K562 (cell line): Measurements from ENCODE around the gene MED15. TPM values are rescaled to one million over a fixed set of nuclear protein-coding genes. Genes with fewer than 3 reads are reported as not detected.

Experiments
- ARID2 ChIP-seq: fragments of 450-650 bp; IDR thresholded peaks from 2 replicates; pipeline ENCODE4 v1.6.1; 2017; ENCODE audit warnings: antibody characterized with exemption, mild to moderate bottlenecking
- CEBPG ChIP-seq, 3 experiments: fragments of 200-800 bp in 1 of 3; sonication (Bioruptor generic) in 1 of 3; sonication (generic) in 1 of 3; formaldehyde crosslinking in 1 of 3; IDR thresholded peaks in 2 of 3; conservative IDR thresholded peaks in 1 of 3; 2 replicates each; pipeline versions ENCODE4 v1.6.1 to v1.8.0; 2016 to 2022; ENCODE audit warnings: missing compliant biosample characterization in 2 of 3, missing genetic modification characterization in 2 of 3, mild to moderate bottlenecking in 1 of 3, missing genetic modification reagents in 1 of 3
- GTF2E2 ChIP-seq: fragments of 200-800 bp; sonication (Bioruptor generic); IDR thresholded peaks from 2 replicates; pipeline ENCODE4 v1.6.1; 2016; ENCODE audit warnings: missing genetic modification characterization, missing compliant biosample characterization
- HMGN3 ChIP-seq: IDR thresholded peaks from 2 replicates; pipeline ENCODE4 v1.6.1; 2011; ENCODE audit warnings: borderline replicate concordance, low read depth, mild to moderate bottlenecking, mixed read lengths, low read length; ENCODE audit not compliant: insufficient read length; ENCODE audit errors: extremely low read depth
- HOXB6 ChIP-seq: fragments of 250-450 bp; sonication (Bioruptor Pico); IDR thresholded peaks from 2 replicates; pipeline ENCODE4 v1.5.1; 2022; ENCODE audit warnings: mild to moderate bottlenecking, borderline replicate concordance
- MEIS2 ChIP-seq: fragments of 450-650 bp; IDR thresholded peaks from 2 replicates; pipeline ENCODE4 v1.6.1; 2014; ENCODE audit warnings: mild to moderate bottlenecking; ENCODE audit not compliant: partially characterized antibody
- NELFE ChIP-seq: IDR thresholded peaks from 2 replicates; pipeline ENCODE4 v1.6.1; 2011; ENCODE audit warnings: mild to moderate bottlenecking; ENCODE audit not compliant: insufficient read depth, insufficient read length
- NRF1 ChIP-seq, 2 experiments: fragments of 450-650 bp; IDR thresholded peaks in 1 of 2; conservative IDR thresholded peaks in 1 of 2; 2 replicates each; pipeline ENCODE4 v1.6.1; 2014; ENCODE audit warnings: mild to moderate bottlenecking in 2 of 2
- POLR2G ChIP-seq: fragments of 200-400 bp; formaldehyde crosslinking; IDR thresholded peaks from 2 replicates; pipeline ENCODE4 v1.6.1; 2017; ENCODE audit warnings: low read depth, mild to moderate bottlenecking, antibody characterized with exemption, low read length, moderate library complexity
- RAD21 ChIP-seq, 2 experiments: fragments of 250-450 bp in 1 of 2; fragments of 450-650 bp in 1 of 2; sonication (Bioruptor Pico) in 1 of 2; formaldehyde crosslinking in 1 of 2; IDR thresholded peaks in 1 of 2; conservative IDR thresholded peaks in 1 of 2; 2 replicates each; pipeline versions ENCODE4 v1.4.0 to v1.8.0; 2020 to 2022; ENCODE audit warnings: mild to moderate bottlenecking in 2 of 2, moderate library complexity in 1 of 2
- RB1 ChIP-seq: fragments of 450-650 bp; IDR thresholded peaks from 2 replicates; pipeline ENCODE4 v1.6.1; 2017; ENCODE audit warnings: low read depth, mild to moderate bottlenecking
- SMC3 ChIP-seq: conservative IDR thresholded peaks from 2 replicates; pipeline ENCODE4 v1.6.1; 2011; ENCODE audit warnings: low read depth, low read length, improper control_type of control experiment; ENCODE audit not compliant: insufficient read depth
- ZC3H4 ChIP-seq: sonication (generic); formaldehyde crosslinking; IDR thresholded peaks from 2 replicates; pipeline ENCODE4 v1.9.0; 2021; ENCODE audit warnings: missing genetic modification reagents, borderline replicate concordance
- ZFP36 ChIP-seq: fragments of 150-350 bp; IDR thresholded peaks from 2 replicates; pipeline ENCODE4 v1.6.1; 2018; ENCODE audit warnings: low read length, low read depth; ENCODE audit not compliant: partially characterized antibody
- ZNF766 ChIP-seq: fragments of 200-800 bp; sonication (Bioruptor generic); conservative IDR thresholded peaks from 2 replicates; pipeline ENCODE4 v1.6.1; 2016; ENCODE audit warnings: missing genetic modification characterization, missing compliant biosample characterization
- polyA plus RNA-seq, 8 experiments: library from polyadenylated mRNA; depleted of rRNA in 4 of 8; stranded (reverse) in 5 of 8; unstranded in 3 of 8; fragments of >200 nt; fragmentation: Nextera tagmentation in 2 of 8; fragmentation: Illumina TruSeq in 1 of 8; extraction: Ambion mirVana in 2 of 8; extraction: Trizol in 1 of 8; gene quantifications; 2 replicates each; pipeline versions ENCODE4 v1.2.1 to v1.2.3, GENCODE V29; 2011 to 2014; ENCODE audit warnings: inconsistent platforms in 1 of 8, missing spikeins in 1 of 8
- total RNA-seq, 7 experiments: library from RNA; depleted of rRNA in 6 of 7; stranded (reverse); fragments of >200 nt in 6 of 7; fragmentation: Illumina TruSeq in 2 of 7; extraction: Trizol in 2 of 7; gene quantifications; 2 replicates each; pipeline versions ENCODE4 v1.2.1 to v1.2.3, GENCODE V29; 2011 to 2021; ENCODE audit warnings: low replicate concordance in 1 of 7
- TF ChIP-seq, protein P1 (sequence below): fragments of 250-450 bp; sonication (Bioruptor Pico); IDR thresholded peaks from 2 replicates; pipeline ENCODE4 v1.4.0; 2020; ENCODE audit warnings: borderline replicate concordance
- TF ChIP-seq, protein P2 (sequence below), 2 experiments: fragments of 250-450 bp in 1 of 2; fragments of 450-650 bp in 1 of 2; sonication (Bioruptor Pico) in 1 of 2; IDR thresholded peaks; 2 replicates each; pipeline versions ENCODE4 v1.6.1 to v1.8.0; 2016 to 2021; ENCODE audit warnings: mild to moderate bottlenecking in 2 of 2, moderate library complexity in 2 of 2, missing compliant biosample characterization in 1 of 2, missing genetic modification characterization in 1 of 2
- TF ChIP-seq, protein P3 (sequence below): sonication (generic); formaldehyde crosslinking; IDR thresholded peaks from 2 replicates; pipeline ENCODE4 v1.8.0; 2022; ENCODE audit warnings: mild to moderate bottlenecking, missing genetic modification reagents
- TF ChIP-seq, protein P4 (sequence below): sonication (generic); formaldehyde crosslinking; IDR thresholded peaks from 2 replicates; pipeline ENCODE4 v1.8.0; 2022; ENCODE audit warnings: mild to moderate bottlenecking, low read depth, missing genetic modification reagents
- TF ChIP-seq, protein P5 (sequence below): sonication (generic); formaldehyde crosslinking; IDR thresholded peaks from 2 replicates; pipeline ENCODE4 v1.5.0; 2020; ENCODE audit warnings: missing genetic modification reagents

MED15 gene
- total and polyA plus RNA-seq, 9 of the 15 experiments (the other 6 are each of a cell fraction or from before 2014, with no cell fraction given): 4.0 to 271 (median 60.1) TPM

DNA sequence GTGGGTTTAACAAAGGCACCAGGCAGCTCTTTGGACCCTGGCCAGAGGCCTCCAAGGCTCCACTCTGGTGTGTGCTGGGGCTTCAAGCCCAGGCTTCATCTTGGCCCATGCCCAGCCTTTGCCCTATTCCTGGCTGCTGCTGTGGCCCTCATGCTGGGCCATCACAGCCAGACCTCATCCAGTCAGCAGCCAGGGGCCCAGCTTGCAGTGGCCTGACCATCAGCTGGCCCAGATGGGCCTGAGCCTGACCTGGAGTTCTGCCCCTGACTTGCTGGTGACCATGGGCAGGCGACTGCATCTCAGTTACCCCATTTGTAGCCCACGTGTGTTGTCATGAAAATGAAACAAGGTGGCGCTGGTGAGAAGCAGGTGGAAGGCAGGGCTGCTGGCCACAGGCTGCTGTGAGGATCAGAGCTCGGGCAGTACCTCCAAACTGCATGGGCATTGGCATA lies 76.1 kb downstream of the MED15 start (continued):
- TF ChIP-seq, protein P1, sequence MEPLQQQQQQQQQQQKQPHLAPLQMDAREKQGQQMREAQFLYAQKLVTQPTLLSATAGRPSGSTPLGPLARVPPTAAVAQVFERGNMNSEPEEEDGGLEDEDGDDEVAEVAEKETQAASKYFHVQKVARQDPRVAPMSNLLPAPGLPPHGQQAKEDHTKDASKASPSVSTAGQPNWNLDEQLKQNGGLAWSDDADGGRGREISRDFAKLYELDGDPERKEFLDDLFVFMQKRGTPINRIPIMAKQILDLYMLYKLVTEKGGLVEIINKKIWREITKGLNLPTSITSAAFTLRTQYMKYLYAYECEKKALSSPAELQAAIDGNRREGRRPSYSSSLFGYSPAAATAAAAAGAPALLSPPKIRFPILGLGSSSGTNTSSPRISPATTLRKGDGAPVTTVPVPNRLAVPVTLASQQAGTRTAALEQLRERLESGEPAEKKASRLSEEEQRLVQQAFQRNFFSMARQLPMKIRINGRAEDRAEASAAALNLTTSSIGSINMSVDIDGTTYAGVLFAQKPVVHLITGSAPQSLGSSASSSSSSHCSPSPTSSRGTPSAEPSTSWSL (CRISPR knock-in tag): 0 out of 2 replicates have a peak, but pooled peaks have one; percentile 9
- TF ChIP-seq NRF1 (conservative IDR thresholded peaks at IDR 0.05 in 1 of 2, IDR thresholded peaks at IDR 0.05 in 1 of 2) (0 out of 4 replicates have a peak, but pooled peaks of 1 of the 2 experiments have one; percentile 7), ARID2 (no peak), RB1 (0 out of 2 replicates have a peak, but pooled peaks have one; percentile 25), RAD21 (CRISPR knock-in tag; conservative IDR thresholded peaks at IDR 0.05 in 1 of 2, IDR thresholded peaks at IDR 0.05 in 1 of 2) (peak in 1 of 2 experiments; percentile 57; a peak in 2 of 4 replicates), CEBPG (CRISPR knock-in tag; IDR thresholded peaks at IDR 0.05) (0 out of 2 replicates have a peak, but pooled peaks have one; percentile 8), CEBPG (tag; conservative IDR thresholded peaks at IDR 0.05 in 1 of 2, IDR thresholded peaks at IDR 0.05 in 1 of 2) (no peak), GTF2E2 (tag) (no peak), ZNF766 (no peak), NELFE (no peak), HMGN3 (peak; percentile 73), ZFP36 (peak; percentile 9), POLR2G (peak; percentile 58; the same call in 1 of the 2 replicates), ZC3H4 (CRISPR knock-in tag) (no peak), HOXB6 (no peak), SMC3 (peak; percentile 57), MEIS2 (no peak)
- TF ChIP-seq, protein P2, sequence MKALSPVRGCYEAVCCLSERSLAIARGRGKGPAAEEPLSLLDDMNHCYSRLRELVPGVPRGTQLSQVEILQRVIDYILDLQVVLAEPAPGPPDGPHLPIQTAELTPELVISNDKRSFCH (CRISPR knock-in tag; IDR thresholded peaks at IDR 0.05): no peak
- TF ChIP-seq, protein P2 (tag; IDR thresholded peaks at IDR 0.05): peak; percentile 75; the same call in 1 of the 2 replicates
- TF ChIP-seq, protein P3, sequence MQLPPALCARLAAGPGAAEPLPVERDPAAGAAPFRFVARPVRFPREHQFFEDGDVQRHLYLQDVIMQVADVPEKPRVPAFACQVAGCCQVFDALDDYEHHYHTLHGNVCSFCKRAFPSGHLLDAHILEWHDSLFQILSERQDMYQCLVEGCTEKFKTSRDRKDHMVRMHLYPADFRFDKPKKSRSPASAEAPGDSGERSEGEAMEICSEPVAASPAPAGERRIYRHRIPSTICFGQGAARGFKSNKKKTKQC (CRISPR knock-in tag): peak; percentile 45; the same call in 1 of the 2 replicates
- TF ChIP-seq, protein P4, sequence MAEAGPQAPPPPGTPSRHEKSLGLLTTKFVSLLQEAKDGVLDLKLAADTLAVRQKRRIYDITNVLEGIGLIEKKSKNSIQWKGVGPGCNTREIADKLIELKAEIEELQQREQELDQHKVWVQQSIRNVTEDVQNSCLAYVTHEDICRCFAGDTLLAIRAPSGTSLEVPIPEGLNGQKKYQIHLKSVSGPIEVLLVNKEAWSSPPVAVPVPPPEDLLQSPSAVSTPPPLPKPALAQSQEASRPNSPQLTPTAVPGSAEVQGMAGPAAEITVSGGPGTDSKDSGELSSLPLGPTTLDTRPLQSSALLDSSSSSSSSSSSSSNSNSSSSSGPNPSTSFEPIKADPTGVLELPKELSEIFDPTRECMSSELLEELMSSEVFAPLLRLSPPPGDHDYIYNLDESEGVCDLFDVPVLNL: peak; percentile 77
- TF ChIP-seq, protein P5, sequence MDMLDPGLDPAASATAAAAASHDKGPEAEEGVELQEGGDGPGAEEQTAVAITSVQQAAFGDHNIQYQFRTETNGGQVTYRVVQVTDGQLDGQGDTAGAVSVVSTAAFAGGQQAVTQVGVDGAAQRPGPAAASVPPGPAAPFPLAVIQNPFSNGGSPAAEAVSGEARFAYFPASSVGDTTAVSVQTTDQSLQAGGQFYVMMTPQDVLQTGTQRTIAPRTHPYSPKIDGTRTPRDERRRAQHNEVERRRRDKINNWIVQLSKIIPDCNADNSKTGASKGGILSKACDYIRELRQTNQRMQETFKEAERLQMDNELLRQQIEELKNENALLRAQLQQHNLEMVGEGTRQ: peak; percentile 2; the same call in 1 of the 2 replicates
